Gastroesophageal sphincter (tissue), 4 donors: ENCODE measurements around the gene COQ8B. TPM values are rescaled to one million over a fixed set of nuclear protein-coding genes. Genes with fewer than 3 reads are reported as not detected.

Experiments used
- ATAC-seq: fragments of 150-250 bp; one replicate; pipeline ENCODE4 v1.9.1; 2016; ENCODE audit warnings: mild to moderate bottlenecking, moderate library complexity
- H3K27ac ChIP-seq, 4 donors: fragments of 200-600 bp; sonication (generic) in 3 of 4; 1 replicate in 3 of 4; 2 replicates in 1 of 4; pipeline ENCODE4 v1.5.1; 2016 to 2019
- H3K27me3 ChIP-seq: fragments of 200-600 bp; sonication (generic); one replicate; pipeline ENCODE4 v1.5.1; 2019
- H3K36me3 ChIP-seq, 2 donors: fragments of 200-600 bp; sonication (generic); one replicate each; pipeline ENCODE4 v1.5.1; 2019; ENCODE audit warnings: control low read depth in 1 of 2
- H3K4me1 ChIP-seq, 3 donors: fragments of 200-600 bp; sonication (generic); 1 replicate in 2 of 3; 2 replicates in 1 of 3; pipeline ENCODE4 v1.5.1; 2016 to 2019; ENCODE audit warnings: control low read depth in 2 of 3
- H3K4me3 ChIP-seq, 2 donors: fragments of 200-600 bp; sonication (generic); one replicate each; pipeline ENCODE4 v1.5.1; 2019; ENCODE audit warnings: mild to moderate bottlenecking in 1 of 2, moderate library complexity in 1 of 2
- H3K9me3 ChIP-seq, 3 donors: fragments of 200-600 bp; sonication (generic); one replicate each; pipeline ENCODE4 v1.5.1; 2017 to 2019; ENCODE audit warnings: control low read depth in 2 of 3
- EP300 ChIP-seq: sonication (generic); formaldehyde crosslinking; IDR thresholded peaks from one replicate; pipeline ENCODE4 v1.6.1; 2017; ENCODE audit warnings: antibody characterized with exemption, mild to moderate bottlenecking
- POLR2A ChIP-seq, 2 donors: fragments of 450-650 bp; IDR thresholded peaks; one replicate each; pipeline ENCODE4 v1.6.1; 2017; ENCODE audit warnings: antibody characterized with exemption in 2 of 2, mild to moderate bottlenecking in 2 of 2, moderate library complexity in 1 of 2
- POLR2AphosphoS5 ChIP-seq: sonication (generic); formaldehyde crosslinking; IDR thresholded peaks from one replicate; pipeline ENCODE4 v1.6.1; 2017; ENCODE audit warnings: antibody characterized with exemption
- WGBS, 2 donors: methylation state at CpG; one replicate each; pipeline ENCODE4 v1.1.5; 2018; ENCODE audit warnings: low coverage in 1 of 2; 5-methylcytosine and 5-hydroxymethylcytosine counted together
- small RNA-seq, 4 donors: library from RNA; depleted of rRNA; stranded (forward); fragments of <200 nt; gene quantifications; one replicate each; pipeline ENCODE3, GENCODE V24; 2016
- total RNA-seq, 4 donors: library from RNA; depleted of rRNA; stranded (reverse); fragments of >200 nt; gene quantifications; one replicate each; pipeline ENCODE4 v1.1.0, GENCODE V29; 2016
- TF ChIP-seq, protein P1 (sequence below), 4 experiments: fragments of 200-600 bp in 2 of 4; fragments of 450-650 bp in 2 of 4; sonication (generic) in 1 of 4; IDR thresholded peaks; one replicate each; pipeline ENCODE4 v1.5.1; 2017 to 2019; ENCODE audit warnings: antibody characterized with exemption in 4 of 4, mild to moderate bottlenecking in 2 of 4, moderate library complexity in 2 of 4

COQ8B gene
- total RNA-seq, 4 donors from 2014 or later, result 27.3 to 50.5 (median 44.7) TPM

DNA sequence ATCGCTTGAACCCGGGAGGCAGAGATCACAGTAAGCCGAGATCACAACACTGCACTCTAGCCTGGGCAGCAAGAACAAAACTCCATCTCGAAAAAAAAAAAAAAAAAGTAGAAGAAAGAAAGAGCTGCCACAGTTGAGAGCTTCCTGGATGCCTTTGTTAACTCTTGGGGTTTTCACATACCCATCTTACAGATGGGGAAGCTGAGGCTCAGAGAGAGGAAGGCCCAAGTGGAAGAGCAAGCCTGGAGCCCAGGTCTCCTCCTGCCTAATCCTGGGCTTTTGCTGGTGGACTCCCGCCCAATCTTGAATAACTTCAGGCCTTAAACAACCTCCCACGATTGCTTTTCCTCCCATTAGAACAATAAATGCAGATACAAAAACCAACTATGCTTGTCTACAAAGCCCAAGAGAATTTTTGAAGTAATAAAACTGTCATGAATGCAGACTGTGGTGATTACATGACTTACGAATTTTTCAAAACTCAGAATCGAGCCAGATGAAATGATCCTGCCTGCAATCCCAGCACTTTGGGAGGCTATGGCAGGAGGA lies 73.9 kb downstream of the COQ8B start:
- Histone ChIP-seq H3K4me1 (peaks cover 0 to 51% (median 23%) of the 10 kb centered on the region in 3 donors), H3K36me3 (no peaks in the 10 kb centered on the region), H3K27ac (peak overlapping the region in 2 of 4 donors; percentile 7 to 83), H3K4me3 (no peak overlapping the region), H3K9me3 (no peaks in the 10 kb centered on the region), H3K27me3 (no peaks in the 10 kb centered on the region)
- WGBS, 2 donors, result 56% methylated on average over 8 of the region's 8 CpGs; no CpG with 5 or more reads in 1 of the 2 donors
- no peak for ATAC-seq
- TF ChIP-seq EP300, result no peak
- TF ChIP-seq, protein P1, sequence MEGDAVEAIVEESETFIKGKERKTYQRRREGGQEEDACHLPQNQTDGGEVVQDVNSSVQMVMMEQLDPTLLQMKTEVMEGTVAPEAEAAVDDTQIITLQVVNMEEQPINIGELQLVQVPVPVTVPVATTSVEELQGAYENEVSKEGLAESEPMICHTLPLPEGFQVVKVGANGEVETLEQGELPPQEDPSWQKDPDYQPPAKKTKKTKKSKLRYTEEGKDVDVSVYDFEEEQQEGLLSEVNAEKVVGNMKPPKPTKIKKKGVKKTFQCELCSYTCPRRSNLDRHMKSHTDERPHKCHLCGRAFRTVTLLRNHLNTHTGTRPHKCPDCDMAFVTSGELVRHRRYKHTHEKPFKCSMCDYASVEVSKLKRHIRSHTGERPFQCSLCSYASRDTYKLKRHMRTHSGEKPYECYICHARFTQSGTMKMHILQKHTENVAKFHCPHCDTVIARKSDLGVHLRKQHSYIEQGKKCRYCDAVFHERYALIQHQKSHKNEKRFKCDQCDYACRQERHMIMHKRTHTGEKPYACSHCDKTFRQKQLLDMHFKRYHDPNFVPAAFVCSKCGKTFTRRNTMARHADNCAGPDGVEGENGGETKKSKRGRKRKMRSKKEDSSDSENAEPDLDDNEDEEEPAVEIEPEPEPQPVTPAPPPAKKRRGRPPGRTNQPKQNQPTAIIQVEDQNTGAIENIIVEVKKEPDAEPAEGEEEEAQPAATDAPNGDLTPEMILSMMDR (IDR thresholded peaks at IDR 0.05), result no peak
- TF ChIP-seq POLR2A (IDR thresholded peaks at IDR 0.05), result no peak
- TF ChIP-seq POLR2AphosphoS5, result no peak

DNA sequence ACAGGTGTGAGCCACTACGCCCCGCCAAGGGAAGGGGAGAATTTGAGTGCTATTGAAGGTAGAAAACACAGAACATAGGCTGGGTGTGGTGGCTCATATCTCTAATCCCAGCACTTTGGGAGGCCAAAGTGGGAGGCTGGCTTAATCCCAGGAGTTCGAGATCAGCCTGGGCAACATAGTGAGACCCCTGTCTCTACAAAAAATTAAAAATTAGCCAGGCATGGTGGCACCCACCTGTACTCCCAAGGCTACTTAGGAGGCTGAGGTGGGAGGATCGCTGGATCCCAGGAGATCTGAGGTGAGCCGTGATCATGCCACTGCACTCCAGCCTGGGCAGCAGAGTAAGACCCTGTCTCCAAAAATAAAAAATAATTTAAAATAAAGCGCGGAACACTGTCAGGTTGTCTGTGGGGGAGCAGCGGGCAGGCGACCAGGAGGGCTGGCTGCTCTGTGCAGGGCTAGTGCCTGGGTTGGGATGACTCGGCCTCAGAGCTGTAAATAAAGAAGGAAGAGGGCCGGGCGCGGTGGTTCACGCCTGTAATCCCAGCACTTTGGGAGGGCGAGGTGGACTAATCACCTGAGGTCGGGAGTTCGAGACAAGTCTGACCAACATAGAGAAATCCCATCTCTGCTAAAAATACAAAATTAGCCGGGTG lies 74.5 kb downstream of the COQ8B start:
- Histone ChIP-seq H3K27me3 (no peaks in the 10 kb centered on the region), H3K9me3 (no peaks in the 10 kb centered on the region), H3K27ac (peak overlapping the region in 3 of 4 donors; percentile 47 to 83 (median 71)), H3K4me1 (peaks cover 0 to 51% (median 23%) of the 10 kb centered on the region in 3 donors), H3K36me3 (no peaks in the 10 kb centered on the region), H3K4me3 (no peak overlapping the region)
- 97% methylated on average over 11 of the region's 18 CpGs; no CpG with 5 or more reads in 1 of the 2 donors for WGBS, 2 donors
- TF ChIP-seq EP300, result no peak
- TF ChIP-seq, protein P1 (IDR thresholded peaks at IDR 0.05), result no peak
- TF ChIP-seq POLR2AphosphoS5, result no peak
- no peak for ATAC-seq

Small RNA genes within 50 kb of the gene (small RNA-seq; reads per million reads assigned to genes)
- 0 reads per million in 4 donors for gene RNU6-195P

Other genes starting within 250 kb of the COQ8B start
- 1 to 10 TPM; 4.7 to 9.4 (median 5.9) TPM for gene SPTBN4, start 249.9 kb downstream of the COQ8B start, total RNA-seq
- 10 to 100 TPM; 30.3 to 50.1 (median 37.7) TPM for gene SHKBP1, start 140.0 kb downstream of the COQ8B start, total RNA-seq
- gene LTBP4, start 115.5 kb downstream of the COQ8B start, total RNA-seq, result 100 to 1,000 TPM; 199 to 369 (median 320) TPM
- gene NUMBL, start 26.2 kb downstream of the COQ8B start, total RNA-seq, result 10 to 100 TPM; 35.8 to 60.6 (median 49.1) TPM
- 10 to 100 TPM; 25.2 to 71.8 (median 30.6) TPM for gene ITPKC, start 226 bp upstream of the COQ8B start, total RNA-seq
- 1 to 10 TPM in 3 of 4 donors, under 1 TPM in 1; 0.89 to 2.4 (median 2.0) TPM for gene ACTMAP, start 33.6 kb upstream of the COQ8B start, total RNA-seq
- 10 to 100 TPM; 24.5 to 56.0 (median 48.2) TPM for gene SNRPA, start 34.3 kb upstream of the COQ8B start, total RNA-seq
- gene MIA, start 58.6 kb upstream of the COQ8B start, total RNA-seq, result 1 to 10 TPM in 3 of 4 donors, not detected in 1; 1.4 to 9.2 (median 3.1) TPM
- gene RAB4B, start 61.4 kb upstream of the COQ8B start, total RNA-seq, result 10 to 100 TPM; 18.7 to 27.5 (median 20.9) TPM
- gene EGLN2, start 82.3 kb upstream of the COQ8B start, total RNA-seq, result 100 to 1,000 TPM in 3 of 4 donors, 10 to 100 TPM in 1; 99.1 to 115 (median 107) TPM
- not detected for gene CYP2A6, start 133.6 kb upstream of the COQ8B start, total RNA-seq
- gene CYP2A7, start 165.3 kb upstream of the COQ8B start, total RNA-seq, result not detected